ENCODE measurements around the gene KCNQ1.
"Not testable (repeated sequence)": the region's sequence is repeated elsewhere in the genome, so short reads cannot be mapped to it uniquely, and the experiment has no call there.

KCNQ1 gene

GRCh38 chr11:2595204-2595603 is 150.4 kb downstream of the KCNQ1 start:
- no peak for DNase-seq

GRCh38 chr11:2599561-2600189 is 154.9 kb downstream of the KCNQ1 start:
- no peak for DNase-seq

GRCh38 chr11:2609345-2609744 is 164.5 kb downstream of the KCNQ1 start:
- DNase-seq: no peak

GRCh38 chr11:2612884-2613571 is 168.2 kb downstream of the KCNQ1 start:
- DNase-seq: no peak

GRCh38 chr11:2621894-2622293 is 177.1 kb downstream of the KCNQ1 start:
- no peak for DNase-seq

GRCh38 chr11:2625183-2625582 is 180.4 kb downstream of the KCNQ1 start:
- no peak for DNase-seq

- no peak for DNase-seq
Observed at GRCh38 chr11:2630679-2631078, 185.9 kb downstream of the KCNQ1 start.

GRCh38 chr11:2631161-2631560 is 186.4 kb downstream of the KCNQ1 start:
- DNase-seq: no peak

GRCh38 chr11:2639763-2640162 is 195.0 kb downstream of the KCNQ1 start:
- DNase-seq: not testable (repeated sequence)

- DNase-seq: no peak
Observed at GRCh38 chr11:2641623-2642022, 196.8 kb downstream of the KCNQ1 start.

- no peak for DNase-seq
Observed at GRCh38 chr11:2643746-2644145, 198.9 kb downstream of the KCNQ1 start.

GRCh38 chr11:2644844-2645778 is 200.3 kb downstream of the KCNQ1 start:
- no peak for DNase-seq

- no peak for DNase-seq
Observed at GRCh38 chr11:2645779-2646118, 200.9 kb downstream of the KCNQ1 start.

GRCh38 chr11:2647167-2647566 is 202.4 kb downstream of the KCNQ1 start:
- no peak for DNase-seq

- DNase-seq: no peak
Observed at GRCh38 chr11:2647953-2648352, 203.1 kb downstream of the KCNQ1 start.

- no peak for DNase-seq
Observed at GRCh38 chr11:2649400-2649799, 204.6 kb downstream of the KCNQ1 start.

GRCh38 chr11:2649848-2650247 is 205.0 kb downstream of the KCNQ1 start:
- no peak for DNase-seq

GRCh38 chr11:2650343-2650867 is 205.6 kb downstream of the KCNQ1 start:
- DNase-seq: no peak

GRCh38 chr11:2651054-2651617 is 206.3 kb downstream of the KCNQ1 start:
- DNase-seq: no peak

- no peak for DNase-seq
Observed at GRCh38 chr11:2651826-2652271, 207.0 kb downstream of the KCNQ1 start.

- no peak for DNase-seq
Observed at GRCh38 chr11:2652333-2653197, 207.8 kb downstream of the KCNQ1 start.

GRCh38 chr11:2653198-2653551 is 208.4 kb downstream of the KCNQ1 start:
- no peak for DNase-seq
